Pancreas (tissue), 10 donors: ENCODE measurements around the gene MOK. TPM values are rescaled to one million over a fixed set of nuclear protein-coding genes. Genes with fewer than 3 reads are reported as not detected.
"Not testable (repeated sequence)": the region's sequence is repeated elsewhere in the genome, so short reads cannot be mapped to it uniquely, and the experiment has no call there.

Experiments used
- ATAC-seq, 4 donors: fragments of 200-7000 bp; cut with Tn5 transposase; one replicate each; pipeline versions ENCODE4 v1.8.0 to v1.9.1; 2020; ENCODE audit warnings: mild to moderate bottlenecking in 4 of 4, moderate library complexity in 4 of 4
- DNase-seq, 6 donors: peaks; one replicate each; pipeline ENCODE4 v3.0.0-alpha.2; 2020
- FAIRE-seq: peaks from 2 replicates; lab custom pipeline; 2012; peaks lifted over from hg19 to GRCh38; lab: Jason Lieb, UNC
- H3K27ac ChIP-seq, 4 donors: fragments of 200-600 bp; sonication (generic); 1 replicate in 3 of 4; 2 replicates in 1 of 4; pipeline versions ENCODE4 v1.5.0 to v1.8.0; 2020
- H3K27me3 ChIP-seq, 4 donors: fragments of 200-600 bp; one replicate each; pipeline ENCODE4 v1.8.0; 2021
- H3K36me3 ChIP-seq, 3 donors: fragments of 200-600 bp; sonication (generic) in 1 of 3; one replicate each; pipeline versions ENCODE4 v1.5.0 to v1.8.0; 2020 to 2021
- H3K4me1 ChIP-seq, 3 donors: fragments of 200-600 bp; one replicate each; pipeline ENCODE4 v1.8.0; 2021
- H3K4me3 ChIP-seq, 4 donors: fragments of 200-600 bp; sonication (generic) in 2 of 4; one replicate each; pipeline versions ENCODE4 v1.5.0 to v1.8.0; 2020 to 2021
- H3K9me3 ChIP-seq, 4 donors: fragments of 200-600 bp; one replicate each; pipeline ENCODE4 v1.8.0; 2021
- WGBS, 2 donors: extraction: QIAGEN DNeasy Blood & Tissue Kit; methylation state at CpG; one replicate each; pipeline ENCODE4 v1.1.7; 2013; 5-methylcytosine and 5-hydroxymethylcytosine counted together
- intact Hi-C, 3 donors: fragments of 100-400 bp; cut with DNase I; formaldehyde crosslinking; loops; one replicate each; pipeline versions ENCODE4 v1.11.1 to v1.14.2; 2022
- polyA plus RNA-seq, 2 donors: library from polyadenylated mRNA; stranded (reverse); fragments of 200-250 nt; gene quantifications; one replicate each; pipeline ENCODE4 v1.2.3, GENCODE V29; 2013
- total RNA-seq, 6 donors: library from RNA; stranded (reverse); fragmentation: NEBNext Ultra II Directional in 4 of 6; extraction: Animal tissue kit (Norgen Biotek cat#: 25700) in 4 of 6; gene quantifications; one replicate each; pipeline versions ENCODE4 v1.2.1 to v1.2.4, GENCODE V29; 2021 to 2023
- TF ChIP-seq, protein P1 (sequence below), 4 donors: fragments of 200-600 bp; sonication (generic) in 3 of 4; IDR thresholded peaks; one replicate each; pipeline versions ENCODE4 v1.5.0 to v1.8.0; 2021; ENCODE audit warnings: antibody characterized with exemption in 4 of 4
- donor health status: healthy with polysubstance abuse.
- donor health status: DM: no; HTN: no; CAD: no; lungs with moderate emphysema.
- donor health status: DM: no; HTN: no; CAD: no.
- donor health status: control.
- donor health status: control.
- donor health status: Bipolar disorder and iron deficiency.
- donor health status: DM: yes; HTN: yes; CAD: no.
- donor health status: DM: no; HTN: no; CAD: no.
- donor health status: DM: no; HTN: no; CAD: no.
- donor health status: DM: yes; HTN: yes; CAD: no.

Gene MOK
- total and polyA plus RNA-seq, 8 donors, result 7.7 to 35.9 (median 9.4) TPM

DNA sequence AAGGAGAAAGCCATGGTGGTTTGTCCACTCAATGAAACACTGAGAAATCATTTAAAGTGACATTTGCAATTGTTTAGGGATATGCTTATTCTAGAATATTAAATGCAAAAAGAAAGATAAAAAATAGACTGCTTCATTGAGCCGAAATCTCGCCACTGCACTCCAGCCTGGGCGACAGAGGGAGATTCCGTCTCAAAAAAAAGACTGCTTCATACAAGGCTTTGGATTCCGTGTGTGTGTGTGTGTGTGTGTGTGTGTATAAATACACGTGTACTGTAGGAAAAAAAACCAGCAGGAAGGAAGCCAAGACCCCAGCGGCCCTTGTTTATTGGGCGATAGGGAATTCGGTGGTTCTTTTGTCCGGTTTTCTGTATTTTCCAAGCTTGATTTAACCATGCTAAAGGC, 11.4 kb upstream of the MOK start:
- DNase-seq (peak in 3 of 6 donors; percentile 54 to 81 (median 56)), ATAC-seq (peak in 3 of 4 donors; percentile 3 to 19 (median 11)), FAIRE-seq (no peak)
- Histone ChIP-seq H3K36me3 (no peaks in the 10 kb centered on the region), H3K9me3 (no peaks in the 10 kb centered on the region), H3K4me3 (peak overlapping the region in 3 of 4 donors; percentile 22 to 55 (median 28)), H3K4me1 (peaks cover 4 to 17% (median 8%) of the 10 kb centered on the region in 3 donors), H3K27me3 (no peaks in the 10 kb centered on the region), H3K27ac (peak overlapping the region in 3 of 4 donors; percentile 69 to 92 (median 91))
- intact Hi-C loops, result no loop called here
- 1 to 2% methylated on average over 10 of the region's 10 CpGs for WGBS, 2 donors
- TF ChIP-seq, protein P1, sequence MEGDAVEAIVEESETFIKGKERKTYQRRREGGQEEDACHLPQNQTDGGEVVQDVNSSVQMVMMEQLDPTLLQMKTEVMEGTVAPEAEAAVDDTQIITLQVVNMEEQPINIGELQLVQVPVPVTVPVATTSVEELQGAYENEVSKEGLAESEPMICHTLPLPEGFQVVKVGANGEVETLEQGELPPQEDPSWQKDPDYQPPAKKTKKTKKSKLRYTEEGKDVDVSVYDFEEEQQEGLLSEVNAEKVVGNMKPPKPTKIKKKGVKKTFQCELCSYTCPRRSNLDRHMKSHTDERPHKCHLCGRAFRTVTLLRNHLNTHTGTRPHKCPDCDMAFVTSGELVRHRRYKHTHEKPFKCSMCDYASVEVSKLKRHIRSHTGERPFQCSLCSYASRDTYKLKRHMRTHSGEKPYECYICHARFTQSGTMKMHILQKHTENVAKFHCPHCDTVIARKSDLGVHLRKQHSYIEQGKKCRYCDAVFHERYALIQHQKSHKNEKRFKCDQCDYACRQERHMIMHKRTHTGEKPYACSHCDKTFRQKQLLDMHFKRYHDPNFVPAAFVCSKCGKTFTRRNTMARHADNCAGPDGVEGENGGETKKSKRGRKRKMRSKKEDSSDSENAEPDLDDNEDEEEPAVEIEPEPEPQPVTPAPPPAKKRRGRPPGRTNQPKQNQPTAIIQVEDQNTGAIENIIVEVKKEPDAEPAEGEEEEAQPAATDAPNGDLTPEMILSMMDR (IDR thresholded peaks at IDR 0.05), result no peak

DNA sequence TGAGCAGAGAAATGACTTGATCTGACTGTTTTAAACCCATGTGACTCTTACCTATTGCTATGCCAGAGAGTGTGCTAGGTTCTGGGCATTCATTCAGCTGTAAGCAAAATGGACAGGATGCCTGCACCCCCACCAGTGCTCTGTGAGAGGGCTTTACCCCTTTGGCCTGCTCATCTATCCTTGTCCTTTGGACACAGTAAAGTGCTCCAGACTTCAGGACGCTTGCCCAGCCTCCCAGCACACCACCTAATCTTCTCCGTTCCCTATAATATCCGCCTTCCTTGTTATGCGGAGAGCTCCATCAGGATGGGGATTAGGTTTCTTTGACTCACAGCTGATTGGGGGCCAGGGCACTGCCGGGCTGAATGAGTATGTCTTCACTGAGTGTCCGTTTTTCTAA, 10.2 kb upstream of the MOK start:
- DNase-seq (peak in 1 of 6 donors; percentile 22), ATAC-seq (no peak), FAIRE-seq (no peak)
- 82 to 85% methylated on average over 6 of the region's 6 CpGs for WGBS, 2 donors
- Histone ChIP-seq H3K4me1 (peaks cover 0 to 8% (median 0%) of the 10 kb centered on the region in 3 donors), H3K4me3 (no peak overlapping the region), H3K9me3 (no peaks in the 10 kb centered on the region), H3K27me3 (no peaks in the 10 kb centered on the region), H3K27ac (no peak overlapping the region), H3K36me3 (no peaks in the 10 kb centered on the region)
- TF ChIP-seq, protein P1 (IDR thresholded peaks at IDR 0.05), result no peak
- intact Hi-C loops, result loop anchor here in 1 of 3 donors (2.0 kb wide), 1 partner anchor 80 kb away; no protein-coding TSS in a partner anchor

DNA sequence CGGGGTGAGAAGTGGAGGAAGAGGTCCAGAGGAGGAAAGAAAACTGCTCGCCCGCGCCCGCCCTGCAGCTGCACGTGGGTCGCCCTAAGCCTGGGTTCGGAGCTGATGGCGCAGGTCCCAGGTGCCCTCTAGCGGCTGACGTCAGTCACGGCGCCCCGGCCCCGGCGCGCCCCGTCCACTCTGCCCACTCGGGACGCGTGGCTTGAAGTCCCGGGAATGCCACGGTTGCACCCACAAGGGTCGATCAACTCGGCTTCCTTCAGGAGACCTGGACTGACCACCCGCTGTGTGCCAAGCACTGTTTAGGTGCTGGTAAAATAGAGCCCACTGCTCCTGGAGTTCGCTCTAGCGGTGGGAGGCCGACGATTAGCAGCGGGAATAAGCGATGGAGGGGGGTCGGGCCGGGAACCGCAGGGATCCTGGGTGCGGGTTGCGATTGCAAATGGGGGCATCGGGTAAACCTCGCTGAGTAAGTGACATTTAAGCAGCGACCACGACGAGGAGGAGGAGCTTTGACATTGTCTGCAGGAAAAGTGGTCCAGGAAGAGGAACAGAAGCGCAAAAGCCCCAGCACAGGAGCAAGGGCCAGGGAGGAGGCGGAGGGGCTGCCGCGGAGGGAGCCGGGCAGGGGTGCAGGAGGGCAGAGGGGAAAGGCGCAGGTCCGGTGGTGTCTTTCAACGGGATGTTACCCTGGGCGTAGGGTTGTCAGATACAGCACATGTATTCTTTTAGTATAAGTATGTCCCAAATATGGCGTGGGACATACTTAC, 9.5 kb upstream of the MOK start:
- Histone ChIP-seq H3K27me3 (no peaks in the 10 kb centered on the region), H3K4me3 (peak overlapping the region; percentile 13 to 51 (median 28)), H3K4me1 (peaks cover 0 to 8% (median 0%) of the 10 kb centered on the region in 3 donors), H3K9me3 (no peaks in the 10 kb centered on the region), H3K27ac (peak overlapping the region in 1 of 4 donors; percentile 39), H3K36me3 (no peaks in the 10 kb centered on the region)
- FAIRE-seq (no peak), DNase-seq (peak; percentile 77 to 94 (median 86)), ATAC-seq (peak; percentile 56 to 82 (median 76))
- TF ChIP-seq, protein P1 (IDR thresholded peaks at IDR 0.05), result peak; percentile 86 to 96 (median 93)
- WGBS, 2 donors, result 8 to 9% methylated on average over 52 of the region's 52 CpGs
- intact Hi-C loops, result loop anchor here (2.0 to 5.0 kb wide), 2 partner anchors 80 to 82 kb away; no protein-coding TSS in a partner anchor

DNA sequence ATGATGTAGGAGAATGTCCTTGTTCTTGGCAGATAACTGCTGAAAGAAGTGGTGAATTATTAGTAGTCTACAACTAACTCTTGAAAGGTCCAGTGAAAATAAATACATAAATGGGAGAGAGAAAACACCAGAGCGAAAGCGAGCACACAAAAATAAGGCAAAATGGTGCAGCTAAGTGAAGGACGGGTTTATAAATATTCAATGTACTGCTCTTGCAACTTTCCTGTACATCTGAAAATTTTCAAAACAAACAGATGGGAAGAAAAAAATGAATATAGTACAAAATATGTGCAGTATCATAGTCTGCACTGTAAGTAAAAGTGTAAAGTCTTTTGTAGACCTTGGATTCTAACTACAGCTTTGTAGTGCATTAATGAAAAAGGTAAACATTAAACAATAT, 1.3 kb downstream of the MOK start:
- Histone ChIP-seq H3K27ac (no peak overlapping the region), H3K9me3 (no peaks in the 10 kb centered on the region), H3K4me1 (peaks cover 0 to 8% (median 4%) of the 10 kb centered on the region in 3 donors), H3K4me3 (no peak overlapping the region), H3K36me3 (no peaks in the 10 kb centered on the region), H3K27me3 (no peaks in the 10 kb centered on the region)
- ATAC-seq (no peak), DNase-seq (no peak), FAIRE-seq (no peak)
- TF ChIP-seq, protein P1 (IDR thresholded peaks at IDR 0.05), result no peak
- 82 to 90% methylated on average over 3 of the region's 3 CpGs for WGBS, 2 donors
- intact Hi-C loops, result no loop called here

DNA sequence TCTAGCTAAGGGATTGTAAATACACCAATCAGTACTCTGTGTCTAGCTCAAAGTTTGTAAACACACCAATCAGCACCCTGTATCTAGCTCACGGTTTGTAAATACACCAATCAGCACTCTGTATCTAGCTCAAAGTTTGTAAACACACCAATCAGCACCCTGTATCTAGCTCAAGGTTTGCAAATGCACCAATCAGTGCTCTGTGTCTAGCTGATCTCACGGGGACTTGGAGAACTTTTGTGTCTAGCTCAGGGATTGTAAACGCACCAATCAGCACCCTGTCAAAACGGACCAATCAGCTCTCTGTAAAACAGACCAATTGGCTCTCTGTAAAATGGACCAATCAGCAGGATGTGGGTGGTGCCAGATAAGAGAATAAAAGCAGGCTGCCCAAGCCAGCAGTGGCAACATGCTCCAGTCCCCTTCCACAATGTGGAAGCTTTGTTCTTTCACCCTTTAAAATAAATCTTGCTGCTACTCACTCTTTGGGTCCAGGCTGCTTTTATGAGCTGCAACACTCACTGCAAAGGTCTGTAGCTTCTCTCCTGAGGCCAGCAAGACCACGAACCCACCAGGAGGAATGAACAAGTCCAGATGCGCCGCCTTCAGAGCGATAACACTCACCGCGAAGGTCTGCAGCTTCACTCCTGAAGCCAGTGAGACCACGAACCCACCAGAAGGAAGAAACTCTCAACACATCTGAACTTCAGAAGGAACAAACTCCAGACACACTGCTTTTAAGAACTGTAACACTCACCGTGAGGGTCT, 6.5 kb downstream of the MOK start:
- DNase-seq, FAIRE-seq, H3K4me3 ChIP-seq, H3K27ac ChIP-seq, H3K36me3 ChIP-seq, H3K9me3 ChIP-seq, H3K4me1 ChIP-seq, intact Hi-C loops, ATAC-seq, H3K27me3 ChIP-seq: not testable (repeated sequence)
- WGBS, 2 donors, result 89 to 91% methylated on average over 12 of the region's 12 CpGs
